Stomach (tissue), 9 donors: ENCODE measurements around the gene KCNG2. TPM values are rescaled to one million over a fixed set of nuclear protein-coding genes. Genes with fewer than 3 reads are reported as not detected.

ENCODE experiments used
- DNase-seq, 2 donors: peaks; one replicate each; pipeline versions ENCODE4 v3.0.0 to v3.0.0-alpha.2; 2013 to 2019
- H3K27ac ChIP-seq, 5 donors: fragments of 200-600 bp in 4 of 5; sonication (generic) in 4 of 5; one replicate each; pipeline ENCODE4 v1.5.1; 2013 to 2019; ENCODE audit warnings: mild to moderate bottlenecking in 1 of 5, moderate library complexity in 1 of 5
- H3K27me3 ChIP-seq, 3 donors: fragments of 200-600 bp; sonication (generic); one replicate each; pipeline ENCODE4 v1.5.1; 2017 to 2019; ENCODE audit warnings: mixed run types in 1 of 3
- H3K36me3 ChIP-seq, 4 donors: fragments of 200-600 bp; sonication (generic); 1 replicate in 3 of 4; 2 replicates in 1 of 4; pipeline ENCODE4 v1.5.1; 2016 to 2019
- H3K4me1 ChIP-seq, 4 donors: fragments of 200-600 bp; sonication (generic); one replicate each; pipeline ENCODE4 v1.5.1; 2016 to 2019
- H3K4me3 ChIP-seq, 4 donors: fragments of 200-600 bp; sonication (generic) in 3 of 4; one replicate each; pipeline ENCODE4 v1.5.1; 2016 to 2019; ENCODE audit warnings: mild to moderate bottlenecking in 1 of 4
- H3K9me3 ChIP-seq, 4 donors: fragments of 200-600 bp; sonication (generic); one replicate each; pipeline ENCODE4 v1.5.1; 2016 to 2019
- CTCF ChIP-seq, 7 experiments: fragments of 450-650 bp in 4 of 7; fragments of 200-600 bp in 3 of 7; sonication (generic) in 3 of 7; IDR thresholded peaks; one replicate each; pipeline ENCODE4 v1.5.1; 2016 to 2019; ENCODE audit warnings: antibody characterized with exemption in 7 of 7, control low read depth in 2 of 7, mild to moderate bottlenecking in 1 of 7
- EP300 ChIP-seq: sonication (generic); formaldehyde crosslinking; IDR thresholded peaks from one replicate; pipeline ENCODE4 v1.6.1; 2017; ENCODE audit warnings: antibody characterized with exemption
- POLR2A ChIP-seq, 4 donors: fragments of 450-650 bp; IDR thresholded peaks; one replicate each; pipeline ENCODE4 v1.6.1; 2016; ENCODE audit warnings: antibody characterized with exemption in 4 of 4, control low read depth in 2 of 4, mild to moderate bottlenecking in 1 of 4, moderate library complexity in 1 of 4
- POLR2AphosphoS5 ChIP-seq, 3 donors: sonication (generic); formaldehyde crosslinking; IDR thresholded peaks; one replicate each; pipeline ENCODE4 v1.6.1; 2016; ENCODE audit warnings: antibody characterized with exemption in 3 of 3
- WGBS, 5 donors: extraction: QIAGEN DNeasy Blood & Tissue Kit in 3 of 5; methylation state at CpG; one replicate each; pipeline versions ENCODE4 v1.1.5 to v1.1.7; 2013 to 2018; 5-methylcytosine and 5-hydroxymethylcytosine counted together
- intact Hi-C: fragments of 100-400 bp; cut with DNase I; formaldehyde crosslinking; loops from one replicate; pipeline ENCODE4 v1.15.1; 2023; ENCODE audit warnings: low total_unique reads
- polyA plus RNA-seq, 3 donors: library from polyadenylated mRNA; stranded (reverse); fragments of 200-250 nt; gene quantifications; one replicate each; pipeline ENCODE4 v1.2.3, GENCODE V29; 2013
- total RNA-seq, 5 donors: library from RNA; depleted of rRNA; stranded (reverse); fragments of >200 nt; gene quantifications; one replicate each; pipeline versions ENCODE4 v1.1.0 to v1.2.3, GENCODE V29; 2014 to 2016
- donor health status: healthy with polysubstance abuse.
- donor health status: Bipolar disorder and iron deficiency.
- donor health status: healthy.

The KCNG2 gene
- total and polyA plus RNA-seq, 8 donors, result 0.08 to 2.3 (median 0.92) TPM; not detected in 5

- WGBS, 5 donors, result 84 to 88% (median 85%) methylated on average over 42 of the region's 42 CpGs
- H3K36me3 ChIP-seq, result no peaks in the 10 kb centered on the region
- H3K27ac ChIP-seq, result no peak overlapping the region
- H3K4me3 ChIP-seq, result no peak overlapping the region
- TF ChIP-seq POLR2AphosphoS5 (IDR thresholded peaks at IDR 0.05), result no peak
- TF ChIP-seq POLR2A (IDR thresholded peaks at IDR 0.05), result no peak
- TF ChIP-seq EP300, result no peak
- TF ChIP-seq CTCF (IDR thresholded peaks at IDR 0.05), result no peak
- peaks cover 6 to 12% (median 11%) of the 10 kb centered on the region in 4 donors for H3K4me1 ChIP-seq
- peaks cover 0 to 6% (median 0%) of the 10 kb centered on the region in 4 donors for H3K9me3 ChIP-seq
- H3K27me3 ChIP-seq, result peaks cover 16 to 79% (median 30%) of the 10 kb centered on the region in 3 donors
- intact Hi-C loops, result no loop called here
- no peak for DNase-seq
Measured at GRCh38 chr18:79784071-79784913, 13.4 kb upstream of the KCNG2 start.

- Histone ChIP-seq H3K27me3 (peaks cover 16 to 85% (median 36%) of the 10 kb centered on the region in 3 donors), H3K27ac (no peak overlapping the region)
- 64 to 74% (median 72%) methylated on average over 32 of the region's 32 CpGs for WGBS, 5 donors
Measured at GRCh38 chr18:79784965-79785770, 12.6 kb upstream of the KCNG2 start.

GRCh38 chr18:79785831-79786230, 11.9 kb upstream of the KCNG2 start:
- intact Hi-C loops, result no loop called here
- H3K27me3 ChIP-seq, result peaks cover 16 to 91% (median 37%) of the 10 kb centered on the region in 3 donors
- WGBS, 5 donors, result 74 to 93% (median 90%) methylated on average over 7 to 12 of the region's 12 CpGs
- peaks cover 0 to 6% (median 0%) of the 10 kb centered on the region in 4 donors for H3K9me3 ChIP-seq
- no peak for DNase-seq
- TF ChIP-seq CTCF (IDR thresholded peaks at IDR 0.05), result no peak
- no peak for TF ChIP-seq POLR2A (IDR thresholded peaks at IDR 0.05)
- TF ChIP-seq EP300, result no peak
- no peak for TF ChIP-seq POLR2AphosphoS5 (IDR thresholded peaks at IDR 0.05)
- H3K27ac ChIP-seq, result no peak overlapping the region
- no peak overlapping the region for H3K4me3 ChIP-seq
- peaks cover 6 to 17% (median 11%) of the 10 kb centered on the region in 4 donors for H3K4me1 ChIP-seq
- H3K36me3 ChIP-seq, result no peaks in the 10 kb centered on the region

More at GRCh38 chr18:79784965-79785770, 12.6 kb upstream of the KCNG2 start:
- H3K36me3 ChIP-seq, result no peaks in the 10 kb centered on the region
- DNase-seq, result no peak
- intact Hi-C loops, result no loop called here
- H3K4me1 ChIP-seq, result peaks cover 6 to 12% (median 11%) of the 10 kb centered on the region in 4 donors
- peaks cover 0 to 6% (median 0%) of the 10 kb centered on the region in 4 donors for H3K9me3 ChIP-seq
- no peak for TF ChIP-seq POLR2AphosphoS5 (IDR thresholded peaks at IDR 0.05)
- no peak for TF ChIP-seq EP300
- TF ChIP-seq CTCF (IDR thresholded peaks at IDR 0.05), result no peak
- TF ChIP-seq POLR2A (IDR thresholded peaks at IDR 0.05), result no peak
- no peak overlapping the region for H3K4me3 ChIP-seq

- WGBS, 5 donors, result 77 to 91% (median 85%) methylated on average over 11 to 14 of the region's 14 CpGs
- Histone ChIP-seq H3K9me3 (peaks cover 0 to 6% (median 0%) of the 10 kb centered on the region in 4 donors), H3K36me3 (no peaks in the 10 kb centered on the region), H3K4me1 (peaks cover 6 to 17% (median 11%) of the 10 kb centered on the region in 4 donors), H3K27me3 (peaks cover 16 to 96% (median 37%) of the 10 kb centered on the region in 3 donors), H3K4me3 (no peak overlapping the region), H3K27ac (no peak overlapping the region)
- TF ChIP-seq POLR2AphosphoS5 (IDR thresholded peaks at IDR 0.05) (no peak), EP300 (no peak), POLR2A (IDR thresholded peaks at IDR 0.05) (no peak), CTCF (IDR thresholded peaks at IDR 0.05) (no peak)
- DNase-seq, result no peak
- intact Hi-C loops, result no loop called here
Measured at GRCh38 chr18:79786304-79786703, 11.4 kb upstream of the KCNG2 start.
